Sigmoid colon (tissue), 7 donors: Measurements from ENCODE around the gene MYBPC3. TPM values are rescaled to one million over a fixed set of nuclear protein-coding genes. Genes with fewer than 3 reads are reported as not detected.

Experiments used
- DNase-seq: peaks from one replicate; pipeline ENCODE4 v3.0.0-alpha.2; 2019
- H3K27ac ChIP-seq, 4 donors: fragments of 200-600 bp; sonication (generic); one replicate each; pipeline ENCODE4 v1.5.1; 2016 to 2019; ENCODE audit warnings: mild to moderate bottlenecking in 1 of 4
- H3K27me3 ChIP-seq, 3 donors: fragments of 200-600 bp; sonication (generic); one replicate each; pipeline ENCODE4 v1.5.1; 2019; ENCODE audit warnings: mild to moderate bottlenecking in 1 of 3
- H3K36me3 ChIP-seq, 4 donors: fragments of 200-600 bp; sonication (generic); one replicate each; pipeline ENCODE4 v1.5.1; 2016 to 2019
- H3K4me1 ChIP-seq, 4 donors: fragments of 200-600 bp; sonication (generic); one replicate each; pipeline ENCODE4 v1.5.1; 2017 to 2019
- H3K4me3 ChIP-seq, 4 donors: fragments of 200-600 bp; sonication (generic); one replicate each; pipeline ENCODE4 v1.5.1; 2017 to 2019; ENCODE audit warnings: mild to moderate bottlenecking in 2 of 4, moderate library complexity in 1 of 4
- H3K9me3 ChIP-seq, 4 donors: fragments of 200-600 bp in 3 of 4; sonication (generic) in 3 of 4; one replicate each; pipeline versions ENCODE4 v1.5.1 to v1.6.1; 2013 to 2019
- CTCF ChIP-seq, 4 experiments: fragments of 450-650 bp in 3 of 4; fragments of 200-600 bp in 1 of 4; IDR thresholded peaks; one replicate each; pipeline ENCODE4 v1.5.1; 2016 to 2019; ENCODE audit warnings: antibody characterized with exemption in 4 of 4, mild to moderate bottlenecking in 3 of 4, moderate library complexity in 2 of 4
- EP300 ChIP-seq, 4 donors: sonication (generic); formaldehyde crosslinking; IDR thresholded peaks; one replicate each; pipeline ENCODE4 v1.6.1; 2017; ENCODE audit warnings: antibody characterized with exemption in 4 of 4
- POLR2A ChIP-seq, 2 donors: fragments of 450-650 bp; IDR thresholded peaks; one replicate each; pipeline ENCODE4 v1.6.1; 2016; ENCODE audit warnings: antibody characterized with exemption in 2 of 2, mild to moderate bottlenecking in 2 of 2, moderate library complexity in 2 of 2
- POLR2AphosphoS5 ChIP-seq, 4 donors: sonication (generic); formaldehyde crosslinking; IDR thresholded peaks; one replicate each; pipeline ENCODE4 v1.6.1; 2017; ENCODE audit warnings: antibody characterized with exemption in 4 of 4
- WGBS, 2 donors: extraction: QIAGEN DNeasy Blood & Tissue Kit; methylation state at CpG; one replicate each; pipeline ENCODE4 v1.1.7; 2013; 5-methylcytosine and 5-hydroxymethylcytosine counted together
- intact Hi-C: fragments of 100-400 bp; cut with DNase I; formaldehyde crosslinking; loops from one replicate; pipeline ENCODE4 v1.15.1; 2023
- polyA plus RNA-seq, 3 donors: library from polyadenylated mRNA; stranded (reverse); fragments of 200-250 nt; gene quantifications; one replicate each; pipeline ENCODE4 v1.2.3, GENCODE V29; 2013
- total RNA-seq, 4 donors: library from RNA; depleted of rRNA; stranded (reverse); fragments of >200 nt; gene quantifications; one replicate each; pipeline ENCODE4 v1.1.0, GENCODE V29; 2016
- donor health status: healthy with polysubstance abuse.
- donor health status: Bipolar disorder and iron deficiency.
- donor health status: healthy.

Gene MYBPC3
- total and polyA plus RNA-seq, 7 donors: 0.29 to 1.4 (median 0.60) TPM; not detected in 4

- Histone ChIP-seq H3K36me3 (no peaks in the 10 kb centered on the region), H3K9me3 (no peaks in the 10 kb centered on the region), H3K4me1 (no peaks in the 10 kb centered on the region), H3K4me3 (no peak overlapping the region), H3K27ac (no peak overlapping the region), H3K27me3 (no peaks in the 10 kb centered on the region)
- DNase-seq: no peak
- intact Hi-C loops: no loop called here
- TF ChIP-seq POLR2AphosphoS5 (IDR thresholded peaks at IDR 0.05) (no peak), CTCF (IDR thresholded peaks at IDR 0.05) (no peak), EP300 (IDR thresholded peaks at IDR 0.05) (no peak), POLR2A (IDR thresholded peaks at IDR 0.05) (no peak)
- WGBS, 2 donors: 72 to 80% methylated on average over 9 of the region's 9 CpGs
Observed at GRCh38 chr11:47340010-47340409, 12.5 kb downstream of the MYBPC3 start.

GRCh38 chr11:47338396-47339241 is 13.9 kb downstream of the MYBPC3 start:
- H3K4me1 ChIP-seq: no peaks in the 10 kb centered on the region
- H3K36me3 ChIP-seq: no peaks in the 10 kb centered on the region
- no peaks in the 10 kb centered on the region for H3K9me3 ChIP-seq
- WGBS, 2 donors: 92% methylated on average over 27 of the region's 27 CpGs
- H3K27me3 ChIP-seq: no peaks in the 10 kb centered on the region
- TF ChIP-seq POLR2A (IDR thresholded peaks at IDR 0.05) (no peak), POLR2AphosphoS5 (IDR thresholded peaks at IDR 0.05) (no peak), EP300 (IDR thresholded peaks at IDR 0.05) (no peak), CTCF (IDR thresholded peaks at IDR 0.05) (no peak)
- no peak overlapping the region for H3K4me3 ChIP-seq
- DNase-seq: no peak
- no peak overlapping the region for H3K27ac ChIP-seq
- intact Hi-C loops: no loop called here

- no peak overlapping the region for H3K4me3 ChIP-seq
- 90 to 93% methylated on average over 34 of the region's 34 CpGs for WGBS, 2 donors
- no peaks in the 10 kb centered on the region for H3K4me1 ChIP-seq
- intact Hi-C loops: no loop called here
- no peak for DNase-seq
- TF ChIP-seq CTCF (IDR thresholded peaks at IDR 0.05): no peak
- TF ChIP-seq POLR2A (IDR thresholded peaks at IDR 0.05): no peak
- TF ChIP-seq EP300 (IDR thresholded peaks at IDR 0.05): no peak
- no peak for TF ChIP-seq POLR2AphosphoS5 (IDR thresholded peaks at IDR 0.05)
- no peak overlapping the region for H3K27ac ChIP-seq
- no peaks in the 10 kb centered on the region for H3K36me3 ChIP-seq
- H3K27me3 ChIP-seq: no peaks in the 10 kb centered on the region
- H3K9me3 ChIP-seq: no peaks in the 10 kb centered on the region
Observed at GRCh38 chr11:47337229-47337924, 15.1 kb downstream of the MYBPC3 start.

- no peaks in the 10 kb centered on the region for H3K36me3 ChIP-seq
- H3K27ac ChIP-seq: no peak overlapping the region
- no peak for DNase-seq
- H3K4me3 ChIP-seq: no peak overlapping the region
- TF ChIP-seq POLR2A (IDR thresholded peaks at IDR 0.05) (no peak), EP300 (IDR thresholded peaks at IDR 0.05) (no peak), CTCF (IDR thresholded peaks at IDR 0.05) (no peak), POLR2AphosphoS5 (IDR thresholded peaks at IDR 0.05) (no peak)
- WGBS, 2 donors: 85 to 86% methylated on average over 4 of the region's 4 CpGs
- H3K4me1 ChIP-seq: no peaks in the 10 kb centered on the region
- H3K9me3 ChIP-seq: no peaks in the 10 kb centered on the region
- intact Hi-C loops: no loop called here
- H3K27me3 ChIP-seq: no peaks in the 10 kb centered on the region
Observed at GRCh38 chr11:47336595-47336994, 15.9 kb downstream of the MYBPC3 start.
